B cell (primary cell): ENCODE measurements around the gene FKBP1B. TPM values are rescaled to one million over a fixed set of nuclear protein-coding genes. Genes with fewer than 3 reads are reported as not detected.

Source experiments
- ATAC-seq: fragments of 200-7000 bp; cut with Tn5 transposase; one replicate; pipeline ENCODE4 v1.10.0; 2021; ENCODE audit warnings: low read depth, mild to moderate bottlenecking, moderate number of reproducible peaks, moderate library complexity
- CTCF ChIA-PET: fragments of 350-600 bp; sonication (Branson Sonifier 250); formaldehyde crosslinking; loops from one replicate; lab custom pipeline; 2021; ENCODE audit warnings: antibody characterized with exemption, inconsistent platforms; lab: Charles Lee
- POLR2A ChIA-PET: fragments of 350-600 bp; sonication (Branson Sonifier 250); formaldehyde crosslinking; loops from one replicate; lab custom pipeline; 2021; ENCODE audit warnings: antibody characterized with exemption; lab: Charles Lee
- DNase-seq: peaks from one replicate; pipeline ENCODE4 v3.0.0; 2013
- H2AFZ ChIP-seq: 2 replicates; pipeline ENCODE4 v1.6.1; 2012; ENCODE audit warnings: mild to moderate bottlenecking, low read depth, low read length; ENCODE audit not compliant: insufficient read depth, poor library complexity, severe bottlenecking
- H3K27ac ChIP-seq, 2 donors: 1 replicate in 1 of 2; 2 replicates in 1 of 2; pipeline ENCODE4 v1.5.1; 2012 to 2013; ENCODE audit warnings: low read length in 2 of 2, mild to moderate bottlenecking in 2 of 2, moderate library complexity in 1 of 2
- H3K27me3 ChIP-seq, 4 experiments: fragments of 200-600 bp in 1 of 4; sonication (generic) in 1 of 4; replicated peaks in 1 of 4; 1 replicate in 2 of 4; 2 replicates in 2 of 4; pipeline versions ENCODE4 v1.6.1 to v1.7.0; 2013 to 2016; ENCODE audit warnings: low read length in 3 of 4, mild to moderate bottlenecking in 2 of 4, mixed read lengths in 1 of 4, moderate library complexity in 1 of 4; ENCODE audit not compliant: insufficient read depth in 4 of 4, control insufficient read depth in 3 of 4; ENCODE audit errors: control extremely low read depth in 1 of 4
- H3K36me3 ChIP-seq, 2 experiments: replicated peaks in 1 of 2; 1 replicate in 1 of 2; 2 replicates in 1 of 2; pipeline versions ENCODE4 v1.6.1 to v1.7.1; 2013; ENCODE audit warnings: low read length in 1 of 2; ENCODE audit not compliant: insufficient read depth in 2 of 2, control insufficient read depth in 1 of 2; ENCODE audit errors: control extremely low read depth in 1 of 2, extremely low read depth in 1 of 2
- H3K4me1 ChIP-seq, 2 donors: fragments of 200-600 bp in 1 of 2; sonication (generic) in 1 of 2; 1 replicate in 1 of 2; 2 replicates in 1 of 2; pipeline versions ENCODE4 v1.5.1 to v1.6.1; 2013 to 2017; ENCODE audit warnings: low read length in 2 of 2; ENCODE audit not compliant: control insufficient read depth in 2 of 2, insufficient read depth in 2 of 2
- H3K4me2 ChIP-seq: replicated peaks from 2 replicates; pipeline ENCODE3; 2012; ENCODE audit warnings: mild to moderate bottlenecking, low read depth, low read length; ENCODE audit not compliant: poor library complexity, severe bottlenecking
- H3K4me3 ChIP-seq, 5 experiments: fragments of 200-600 bp in 1 of 5; sonication (generic) in 1 of 5; 1 replicate in 3 of 5; 2 replicates in 2 of 5; pipeline versions ENCODE4 v1.5.1 to v1.7.0; 2011 to 2016; ENCODE audit warnings: low read length in 4 of 5, mild to moderate bottlenecking in 4 of 5, low read depth in 2 of 5, control low read depth in 1 of 5, moderate library complexity in 1 of 5; ENCODE audit not compliant: insufficient read depth in 1 of 5; ENCODE audit errors: control extremely low read depth in 1 of 5, extremely low read depth in 1 of 5
- H3K79me2 ChIP-seq: fragments of 200-600 bp; sonication (generic); one replicate; pipeline ENCODE4 v1.6.0; 2016; ENCODE audit warnings: low read length; ENCODE audit not compliant: control insufficient read depth, insufficient read depth
- H3K9ac ChIP-seq: fragments of 200-600 bp; sonication (generic); 2 replicates; pipeline ENCODE4 v1.6.1; 2017; ENCODE audit warnings: mild to moderate bottlenecking, low read length, moderate library complexity
- H3K9me3 ChIP-seq, 3 donors: one replicate each; pipeline versions ENCODE4 v1.6.1 to v1.7.1; 2013; ENCODE audit warnings: low read length in 2 of 3; ENCODE audit not compliant: control insufficient read depth in 2 of 3, insufficient read depth in 1 of 3; ENCODE audit errors: control extremely low read depth in 1 of 3
- H4K20me1 ChIP-seq: 2 replicates; pipeline ENCODE4 v1.6.0; 2012; ENCODE audit warnings: mild to moderate bottlenecking, low read length; ENCODE audit not compliant: insufficient read depth, control insufficient read depth, poor library complexity, severe bottlenecking
- H3K27ac Mint-ChIP-seq: one replicate; pipeline ENCODE4 v1.8.0; 2021; ENCODE audit warnings: mixed read lengths
- H3K27me3 Mint-ChIP-seq: one replicate; pipeline ENCODE4 v1.8.0; 2021; ENCODE audit warnings: mixed read lengths
- H3K4me1 Mint-ChIP-seq: one replicate; pipeline ENCODE4 v1.8.0; 2021; ENCODE audit warnings: mixed read lengths
- H3K4me3 Mint-ChIP-seq: one replicate; pipeline ENCODE4 v1.8.0; 2021; ENCODE audit warnings: mixed read lengths
- H3K9me3 Mint-ChIP-seq: one replicate; pipeline ENCODE4 v1.8.0; 2022; ENCODE audit warnings: mixed read lengths; ENCODE audit not compliant: insufficient read depth
- CTCF ChIP-seq: fragments of 200-600 bp; IDR thresholded peaks from one replicate; pipeline ENCODE4 v1.8.0; 2022; ENCODE audit warnings: antibody characterized with exemption, mild to moderate bottlenecking
- EZH2 ChIP-seq: IDR thresholded peaks from 2 replicates; pipeline ENCODE4 v1.6.1; 2012; ENCODE audit warnings: borderline replicate concordance, low read depth, mild to moderate bottlenecking, moderate library complexity, low read length; ENCODE audit not compliant: insufficient read depth, poor library complexity, severe bottlenecking
- WGBS: methylation state at CpG from one replicate; pipeline ENCODE4 v1.1.5; 2013; ENCODE audit warnings: missing lambda C conversion rate; ENCODE audit not compliant: insufficient coverage; 5-methylcytosine and 5-hydroxymethylcytosine counted together
- intact Hi-C: fragments of 100-400 bp; cut with micrococcal nuclease; formaldehyde crosslinking; loops from one replicate; pipeline ENCODE4 v1.10.0; 2022
- polyA plus RNA-seq: library from polyadenylated mRNA; depleted of rRNA; stranded (reverse); fragments of >200 nt; gene quantifications from 2 replicates; pipeline ENCODE4 v1.2.3, GENCODE V29; 2012
- total RNA-seq, 2 donors: library from RNA; stranded (reverse); fragments of 120-200 nt in 1 of 2; gene quantifications; 1 replicate in 1 of 2; 2 replicates in 1 of 2; pipeline versions ENCODE4 v1.2.3 to v1.2.4, GENCODE V29; 2013 to 2022

Gene FKBP1B
- total and polyA plus RNA-seq, 2 donors (not counting 1 experiment from before 2014, with no cell fraction given) = 0.85 to 3.8 TPM

- DNase-seq = no peak
- Mint-ChIP-seq H3K4me1 (no peaks in the 10 kb centered on the region), H3K27ac (no peak overlapping the region), H3K9me3 (no peaks in the 10 kb centered on the region), H3K4me3 (no peak overlapping the region), H3K27me3 (no peaks in the 10 kb centered on the region)
- no peak overlapping the region for H3K27ac ChIP-seq
- H4K20me1 ChIP-seq = no peaks in the 10 kb centered on the region
- no peaks in the 10 kb centered on the region for H3K9me3 ChIP-seq
- POLR2A ChIA-PET = no interaction called here
- WGBS = 100% methylated on average over 3 of the region's 4 CpGs
- H3K27me3 ChIP-seq = no peaks in the 10 kb centered on the region
- intact Hi-C loops = no loop called here
- no peaks in the 10 kb centered on the region for H3K4me1 ChIP-seq
- H3K79me2 ChIP-seq = no peaks in the 10 kb centered on the region
- H3K4me2 ChIP-seq = no peak overlapping the region
- TF ChIP-seq EZH2 (no peak), CTCF (no peak)
- H2AFZ ChIP-seq = no peak overlapping the region
- CTCF ChIA-PET = interaction anchor here (0.9 kb wide), 1 partner anchor 64 kb away, joined by 3 read pairs; the partner anchor contains the start of gene TP53I3
- no peak overlapping the region for H3K4me3 ChIP-seq
- no peak for ATAC-seq
- peaks cover 2 to 11% of the 10 kb centered on the region in 2 experiments for H3K36me3 ChIP-seq
- H3K9ac ChIP-seq = no peak overlapping the region
These were observed 29.3 kb upstream of the FKBP1B start for GRCh38 chr2:24020244-24020643.

GRCh38 chr2:24021122-24021998 lies 28.2 kb upstream of the FKBP1B start:
- DNase-seq (no peak), ATAC-seq (no peak)
- Histone ChIP-seq H2AFZ (no peak overlapping the region), H3K27ac (no peak overlapping the region), H3K36me3 (peaks cover 2 to 13% of the 10 kb centered on the region in 2 experiments), H3K9me3 (no peaks in the 10 kb centered on the region), H3K4me1 (no peaks in the 10 kb centered on the region), H3K79me2 (no peaks in the 10 kb centered on the region), H3K4me2 (no peak overlapping the region), H3K27me3 (no peaks in the 10 kb centered on the region), H4K20me1 (no peaks in the 10 kb centered on the region), H3K9ac (no peak overlapping the region), H3K4me3 (no peak overlapping the region)
- H3K9me3 Mint-ChIP-seq = no peaks in the 10 kb centered on the region
- no peaks in the 10 kb centered on the region for H3K4me1 Mint-ChIP-seq
- intact Hi-C loops = no loop called here
- WGBS = 90% methylated on average over 13 of the region's 19 CpGs
- H3K27ac Mint-ChIP-seq = no peak overlapping the region
- CTCF ChIA-PET = no interaction called here
- H3K4me3 Mint-ChIP-seq = no peak overlapping the region
- H3K27me3 Mint-ChIP-seq = no peaks in the 10 kb centered on the region
- no peak for TF ChIP-seq CTCF
- TF ChIP-seq EZH2 = no peak
- POLR2A ChIA-PET = no interaction called here
